NOMO-1 treated with dmso at 0.1 percent for 144 hours (cell line): Measurements from ENCODE around the gene TARP.

Source experiments
- DNase-seq: peaks from one replicate; lab custom pipeline; 2025; ENCODE audit not compliant: unreplicated experiment; lab: John Stamatoyannopoulos, UW

The TARP gene

GRCh38 chr7:38220452-38220851 lies 53.0 kb downstream of the TARP start:
- DNase-seq, result no peak

- DNase-seq, result no peak
Observed at GRCh38 chr7:38217672-38218071, 55.8 kb downstream of the TARP start.

- peak; percentile 71 for DNase-seq
Observed at GRCh38 chr7:38215735-38216670, 57.4 kb downstream of the TARP start.

DNA sequence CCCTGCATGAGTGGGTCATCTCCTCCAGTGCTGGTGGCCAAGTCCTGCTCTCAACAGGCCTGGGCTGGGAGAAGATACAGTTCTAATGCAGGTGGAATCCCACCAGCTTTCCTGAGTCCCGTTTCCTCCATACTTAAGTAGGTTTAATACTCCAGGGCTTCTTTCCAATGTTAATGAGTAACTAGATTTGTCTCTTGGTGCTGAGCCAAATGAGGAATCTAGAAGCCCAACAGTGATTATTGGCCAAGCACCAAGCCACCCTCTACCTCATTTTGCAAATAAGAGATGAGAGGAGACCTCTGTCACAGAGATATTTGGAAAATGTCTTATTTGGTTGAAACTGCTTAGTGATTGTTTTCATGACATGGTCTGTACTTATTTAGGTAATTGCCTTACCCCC lies 58.3 kb downstream of the TARP start:
- DNase-seq, result no peak

DNA sequence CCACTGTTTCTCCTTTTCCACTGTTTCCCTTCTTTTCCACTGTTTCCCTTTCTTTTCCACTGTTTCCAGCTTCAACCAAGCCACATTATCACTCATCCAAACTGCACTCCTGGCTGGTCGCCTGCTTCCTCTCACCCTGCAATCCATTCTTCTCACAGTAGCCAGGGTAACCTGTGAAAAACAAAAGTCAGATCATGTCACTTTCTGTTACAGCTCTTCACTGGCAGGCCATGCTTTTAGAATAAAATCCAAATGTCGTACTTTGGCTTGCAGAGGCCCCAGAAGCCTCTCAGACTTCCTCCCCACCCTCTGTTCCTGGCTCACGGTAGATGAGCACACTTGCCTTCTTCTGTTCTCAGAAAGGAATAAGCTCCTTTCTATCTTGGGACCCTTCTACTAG lies 61.5 kb downstream of the TARP start:
- no peak for DNase-seq

DNA sequence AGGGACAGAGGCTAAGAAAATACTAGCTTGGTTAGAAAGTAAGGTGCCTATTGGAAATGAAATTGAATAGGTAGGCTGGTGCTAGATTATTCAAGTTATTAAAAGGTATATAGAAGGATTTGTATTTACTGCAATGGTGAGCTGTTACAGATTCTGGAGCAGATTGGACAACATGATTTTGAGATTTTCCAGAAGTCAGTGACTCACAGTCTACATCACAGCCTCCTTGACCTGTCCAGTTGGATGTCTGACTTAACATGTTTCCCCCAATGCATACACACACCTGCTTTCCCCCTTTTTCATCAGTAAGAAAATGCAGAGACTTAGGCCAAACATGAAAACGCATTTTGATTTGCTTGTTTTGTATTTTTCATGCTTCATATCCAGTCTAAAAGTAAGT lies 62.0 kb downstream of the TARP start:
- no peak for DNase-seq
